ENCODE data around the gene PGF.

PGF gene

DNA sequence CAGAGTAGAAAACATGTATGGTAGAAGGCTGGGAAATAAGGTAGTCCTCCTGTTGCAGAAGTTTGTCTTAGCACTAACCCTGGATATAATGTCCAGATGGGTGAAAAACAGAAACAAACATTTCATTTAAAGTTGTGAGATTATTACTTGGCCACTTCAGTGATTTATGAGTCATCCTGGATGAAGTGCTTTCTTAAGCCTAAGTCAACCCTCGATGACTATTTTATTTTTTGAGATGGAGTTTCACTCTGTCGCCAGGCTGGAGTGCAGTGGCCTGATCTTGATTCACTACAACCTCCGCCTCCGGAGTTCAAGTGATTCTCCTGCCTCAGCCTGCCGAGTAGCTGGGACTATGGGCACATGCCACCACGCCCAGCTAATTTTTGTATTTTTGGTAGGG lies 63.5 kb downstream of the PGF start:
- no peak for DNase-seq

Data from NCI-H748 treated with DMSO at 0.1 percent for 48 hours (cell line).